HUES48 (cell line): ENCODE results near the gene ARFGEF2.
"Not testable (repeated sequence)": the region's sequence is repeated elsewhere in the genome, so short reads cannot be mapped to it uniquely, and the experiment has no call there.

Source experiments
- H3K27ac ChIP-seq: one replicate; pipeline ENCODE4 v1.7.0; 2013; ENCODE audit warnings: low read depth, low read length, inconsistent platforms
- H3K27me3 ChIP-seq: 2 replicates; pipeline ENCODE4 v1.6.1; 2013; ENCODE audit warnings: mild to moderate bottlenecking, low read length; ENCODE audit not compliant: control insufficient read depth, insufficient read depth
- H3K36me3 ChIP-seq: 2 replicates; pipeline ENCODE4 v1.6.1; 2013; ENCODE audit warnings: low read length; ENCODE audit not compliant: control insufficient read depth, insufficient read depth
- H3K4me1 ChIP-seq: 2 replicates; pipeline ENCODE4 v1.6.1; 2013; ENCODE audit warnings: mild to moderate bottlenecking, low read length; ENCODE audit not compliant: control insufficient read depth, insufficient read depth
- H3K4me3 ChIP-seq: 2 replicates; pipeline ENCODE4 v1.5.1; 2013; ENCODE audit warnings: mild to moderate bottlenecking, low read depth, low read length
- H3K9ac ChIP-seq: 2 replicates; pipeline ENCODE4 v1.6.1; 2013; ENCODE audit warnings: mild to moderate bottlenecking, low read depth, low read length, moderate library complexity
- H3K9me3 ChIP-seq: 2 replicates; pipeline ENCODE4 v1.6.1; 2013; ENCODE audit warnings: low read length; ENCODE audit not compliant: control insufficient read depth, insufficient read depth

The ARFGEF2 gene

DNA sequence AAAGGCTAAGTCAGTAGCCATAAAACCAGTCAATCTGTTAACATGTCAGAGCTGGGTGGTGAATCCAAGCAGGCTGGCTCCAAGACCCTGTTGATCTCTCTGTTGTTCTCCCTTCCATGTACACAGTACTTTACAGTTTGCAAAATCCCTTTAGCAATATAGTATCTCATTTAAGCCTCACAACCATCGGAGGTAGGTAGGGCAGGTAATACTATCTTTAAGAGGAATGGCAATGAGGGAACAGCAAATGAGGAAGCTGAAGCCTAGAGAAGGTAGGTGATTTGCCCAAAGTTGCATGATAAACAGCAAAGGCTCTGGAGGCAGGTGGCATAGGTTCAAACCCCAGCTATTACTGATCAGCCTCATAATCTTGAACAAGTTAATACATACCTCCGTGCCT is 34.7 kb upstream of the ARFGEF2 start:
- Histone ChIP-seq H3K27me3 (no peaks in the 10 kb centered on the region), H3K4me1 (no peaks in the 10 kb centered on the region), H3K4me3 (no peak overlapping the region), H3K9me3 (no peaks in the 10 kb centered on the region), H3K9ac (no peak overlapping the region), H3K27ac (no peak overlapping the region), H3K36me3 (no peaks in the 10 kb centered on the region)

DNA sequence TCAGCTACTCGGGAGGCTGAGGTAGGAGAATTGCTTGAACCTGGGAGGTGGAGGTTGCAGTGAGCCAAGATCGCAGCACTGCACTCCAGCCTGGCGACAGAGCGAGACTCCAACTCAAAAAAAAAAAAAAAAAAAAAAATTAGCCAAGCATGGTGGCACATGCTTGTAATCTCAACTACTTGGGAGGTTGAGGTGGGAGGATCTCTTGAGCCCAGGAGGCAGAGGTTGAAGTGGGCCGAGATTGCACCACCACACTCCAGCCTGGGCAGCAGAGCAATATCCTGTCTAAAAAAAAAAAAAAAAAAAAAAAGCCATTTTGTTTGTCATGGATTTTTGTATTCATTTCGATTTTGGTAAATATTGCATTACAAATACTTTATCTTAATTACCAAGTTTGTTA is 33.0 kb upstream of the ARFGEF2 start:
- H3K27me3 ChIP-seq, H3K4me3 ChIP-seq, H3K9me3 ChIP-seq, H3K27ac ChIP-seq, H3K9ac ChIP-seq, H3K36me3 ChIP-seq, H3K4me1 ChIP-seq: not testable (repeated sequence)

DNA sequence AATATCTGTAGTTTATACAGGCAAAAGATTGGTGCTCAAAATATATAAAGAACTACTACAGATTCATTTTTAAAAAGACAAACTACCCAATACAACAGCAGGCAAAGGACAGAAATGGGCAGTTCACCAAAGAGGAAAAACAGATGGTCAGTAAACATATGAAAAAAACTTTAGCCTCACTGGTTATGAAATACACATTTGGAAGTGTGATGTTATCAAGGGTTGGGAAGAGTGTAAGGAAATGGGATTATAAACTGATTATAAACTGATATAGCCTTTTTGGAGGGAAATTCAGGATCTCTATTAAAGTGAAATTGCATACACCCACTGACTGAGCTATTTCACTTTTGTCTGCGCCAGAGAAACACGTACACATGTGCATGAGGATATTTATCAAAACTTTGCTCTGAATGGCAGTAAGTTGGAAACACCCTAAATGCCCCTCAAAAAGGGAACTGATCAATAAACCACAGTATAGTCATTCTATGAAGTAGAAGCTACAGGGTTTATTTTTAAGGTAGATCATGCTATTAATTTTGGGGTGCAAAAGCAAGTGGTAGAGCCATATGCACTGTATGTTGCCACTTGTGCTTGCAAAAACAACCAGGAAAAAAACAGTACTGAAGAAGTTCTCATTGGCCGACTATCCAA is 32.2 kb upstream of the ARFGEF2 start:
- H3K36me3 ChIP-seq: no peaks in the 10 kb centered on the region
- no peaks in the 10 kb centered on the region for H3K4me1 ChIP-seq
- H3K27ac ChIP-seq: no peak overlapping the region
- H3K4me3 ChIP-seq: no peak overlapping the region
- no peaks in the 10 kb centered on the region for H3K27me3 ChIP-seq
- no peaks in the 10 kb centered on the region for H3K9me3 ChIP-seq
- no peak overlapping the region for H3K9ac ChIP-seq

DNA sequence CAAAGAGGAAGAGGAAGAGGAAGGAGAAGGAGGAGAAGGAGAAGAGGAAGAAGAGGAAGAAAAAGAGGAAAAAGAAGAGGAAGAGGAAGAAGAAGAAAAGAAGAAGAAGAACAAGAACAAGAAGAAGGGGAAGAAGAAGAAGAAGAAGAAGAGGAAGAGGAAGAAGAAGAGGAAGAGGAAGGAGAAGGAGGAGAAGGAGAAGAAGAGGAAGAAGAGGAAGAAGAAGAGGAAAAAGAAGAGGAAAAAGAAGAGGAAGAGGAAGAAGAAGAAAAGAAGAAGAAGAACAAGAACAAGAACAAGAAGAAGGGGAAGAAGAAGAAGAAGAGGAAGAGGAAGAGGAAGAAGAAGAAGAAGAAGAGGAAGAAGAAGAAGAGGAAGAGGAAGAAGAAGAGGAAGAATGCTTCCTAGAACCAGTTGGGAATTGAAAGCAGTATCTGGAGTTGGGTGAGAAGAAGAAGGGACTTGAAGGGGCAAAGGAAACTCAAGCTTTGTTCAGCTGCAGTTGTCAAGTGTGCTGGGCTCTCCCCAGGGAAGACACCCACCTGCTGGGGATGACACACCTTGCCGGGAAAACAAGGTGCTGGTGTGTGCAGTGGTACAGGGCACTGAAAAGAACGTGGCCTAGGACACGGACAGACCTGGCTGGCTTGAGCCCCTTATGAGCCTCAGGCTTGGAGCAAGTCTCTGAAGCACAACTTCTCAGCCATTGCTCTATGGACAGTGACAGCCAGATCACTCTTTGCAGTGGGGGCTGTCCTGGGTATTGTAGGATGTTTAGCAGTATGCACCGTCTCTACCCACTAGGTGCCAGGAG is 30.1 kb upstream of the ARFGEF2 start:
- no peak overlapping the region for H3K4me3 ChIP-seq
- no peak overlapping the region for H3K27ac ChIP-seq
- no peaks in the 10 kb centered on the region for H3K27me3 ChIP-seq
- no peaks in the 10 kb centered on the region for H3K4me1 ChIP-seq
- no peaks in the 10 kb centered on the region for H3K9me3 ChIP-seq
- H3K36me3 ChIP-seq: no peaks in the 10 kb centered on the region
- no peak overlapping the region for H3K9ac ChIP-seq

DNA sequence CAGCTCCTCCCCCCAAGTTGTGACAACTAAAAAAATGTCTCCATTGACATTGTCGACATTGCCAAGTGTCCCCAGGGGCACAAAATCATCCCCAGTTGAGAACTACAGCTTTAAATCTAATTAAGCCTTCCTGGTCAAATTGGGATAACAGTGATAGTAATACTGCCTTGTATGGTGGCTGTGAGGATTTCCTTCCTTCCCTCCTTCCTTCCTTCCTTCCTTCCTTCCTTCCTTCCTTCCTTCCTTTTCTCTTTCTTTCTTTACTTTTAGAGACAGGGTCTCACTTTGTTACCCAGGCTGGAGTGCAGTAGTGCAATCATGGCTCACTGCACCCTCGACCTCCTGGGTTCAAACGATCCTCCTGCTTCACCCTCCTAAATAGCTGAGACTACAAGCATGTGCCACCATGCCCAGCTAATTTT is 29.5 kb upstream of the ARFGEF2 start:
- Histone ChIP-seq H3K4me3 (no peak overlapping the region), H3K9me3 (no peaks in the 10 kb centered on the region), H3K27me3 (no peaks in the 10 kb centered on the region), H3K9ac (no peak overlapping the region), H3K4me1 (no peaks in the 10 kb centered on the region), H3K36me3 (no peaks in the 10 kb centered on the region), H3K27ac (no peak overlapping the region)

DNA sequence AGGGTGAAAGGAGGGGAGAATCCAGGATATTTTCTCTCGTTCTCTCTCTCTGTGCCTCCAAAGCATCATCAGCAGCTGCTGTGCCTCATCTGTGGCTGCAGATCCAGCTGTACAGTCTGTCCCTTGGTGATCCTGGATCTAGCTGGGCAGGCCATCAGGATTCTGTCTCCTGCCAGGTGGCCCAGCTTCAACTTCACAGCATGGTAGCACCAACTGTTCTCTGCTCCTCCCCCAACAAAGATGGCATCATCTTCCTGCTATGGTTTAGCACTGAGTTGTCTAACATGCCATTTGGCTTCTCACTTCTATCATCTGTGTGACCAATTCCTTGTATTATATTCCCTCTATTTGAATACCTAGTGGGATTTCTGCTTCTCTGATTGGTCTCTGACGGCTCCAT is 28.6 kb upstream of the ARFGEF2 start:
- Histone ChIP-seq H3K9ac (no peak overlapping the region), H3K36me3 (no peaks in the 10 kb centered on the region), H3K4me3 (no peak overlapping the region), H3K4me1 (no peaks in the 10 kb centered on the region), H3K27me3 (no peaks in the 10 kb centered on the region), H3K27ac (no peak overlapping the region), H3K9me3 (no peaks in the 10 kb centered on the region)

DNA sequence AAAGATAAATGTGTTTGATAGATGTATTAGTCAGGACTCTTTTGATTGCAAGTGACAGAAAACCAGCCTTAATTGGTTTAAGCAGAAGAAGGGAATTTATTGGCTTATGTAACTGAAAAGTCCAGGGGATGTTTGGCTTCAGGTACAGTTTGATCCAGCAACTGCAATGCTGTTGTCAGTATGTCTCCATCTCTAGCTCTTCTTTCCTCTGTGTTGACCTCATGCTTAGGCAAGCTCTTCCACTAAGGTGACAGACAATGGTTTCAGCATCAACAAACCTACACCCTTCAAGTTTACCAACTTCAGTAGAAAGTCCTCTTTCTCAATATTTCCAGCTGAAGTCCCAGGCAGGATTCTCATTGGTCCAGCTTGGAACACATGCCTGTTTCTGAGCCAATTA is 28.1 kb upstream of the ARFGEF2 start:
- Histone ChIP-seq H3K4me3 (no peak overlapping the region), H3K27me3 (no peaks in the 10 kb centered on the region), H3K9me3 (no peaks in the 10 kb centered on the region), H3K4me1 (no peaks in the 10 kb centered on the region), H3K36me3 (no peaks in the 10 kb centered on the region), H3K27ac (no peak overlapping the region), H3K9ac (no peak overlapping the region)

DNA sequence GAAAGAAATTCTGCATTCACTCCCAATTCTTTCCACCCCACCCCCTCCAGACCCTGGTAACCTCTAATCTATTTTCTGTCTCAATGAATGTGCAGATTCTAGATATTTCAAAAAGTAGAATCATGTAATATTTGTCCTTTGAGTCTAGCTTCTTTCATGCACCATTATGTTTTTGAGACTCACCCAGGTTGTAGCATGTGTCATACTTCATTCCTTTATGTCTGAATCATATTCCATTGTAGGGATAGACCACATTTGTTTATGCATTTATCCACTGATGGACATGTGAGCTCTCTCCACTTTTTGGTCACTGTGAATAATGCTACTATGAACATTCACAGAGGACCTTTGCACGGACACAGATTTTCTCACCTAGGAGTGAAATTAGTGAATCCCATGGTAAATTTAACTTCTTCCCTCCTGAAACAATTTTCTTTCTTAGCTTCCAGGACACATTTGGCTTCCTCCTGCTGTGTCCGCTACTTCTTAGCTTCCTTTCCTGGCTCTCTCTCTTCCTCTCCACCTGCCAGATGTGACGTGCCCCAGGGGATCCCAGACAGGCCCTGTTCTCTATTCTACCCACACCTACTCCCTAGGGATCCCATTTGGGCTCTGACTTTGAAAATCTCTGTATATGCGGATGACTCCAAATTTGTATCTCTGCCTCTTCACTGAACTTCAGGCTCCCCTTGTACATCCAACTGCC is 24.1 kb upstream of the ARFGEF2 start:
- Histone ChIP-seq H3K27me3 (no peaks in the 10 kb centered on the region), H3K36me3 (no peaks in the 10 kb centered on the region), H3K4me1 (no peaks in the 10 kb centered on the region), H3K27ac (no peak overlapping the region), H3K4me3 (no peak overlapping the region), H3K9ac (no peak overlapping the region), H3K9me3 (no peaks in the 10 kb centered on the region)

DNA sequence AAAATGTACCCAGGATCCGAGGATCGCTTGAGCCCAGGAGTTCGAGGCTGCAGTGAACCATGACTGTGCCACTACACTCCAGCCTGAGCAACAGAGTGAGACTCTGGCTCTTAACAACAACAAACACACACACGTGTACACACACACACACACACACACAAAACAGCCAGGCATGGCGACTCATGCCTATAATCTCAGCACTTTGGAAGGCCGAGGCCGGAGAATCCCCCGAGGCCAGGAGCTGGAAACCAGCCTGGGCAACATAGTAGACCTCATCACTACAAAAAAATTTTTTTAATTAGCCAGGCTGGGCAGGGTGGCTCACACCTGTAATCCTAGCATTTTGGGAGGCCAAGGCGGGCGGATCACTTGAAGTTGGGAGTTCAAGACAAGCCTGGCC is 23.3 kb upstream of the ARFGEF2 start:
- Histone ChIP-seq H3K4me1 (no peaks in the 10 kb centered on the region), H3K9ac (no peak overlapping the region), H3K36me3 (no peaks in the 10 kb centered on the region), H3K27me3 (no peaks in the 10 kb centered on the region), H3K4me3 (no peak overlapping the region), H3K9me3 (no peaks in the 10 kb centered on the region), H3K27ac (no peak overlapping the region)

DNA sequence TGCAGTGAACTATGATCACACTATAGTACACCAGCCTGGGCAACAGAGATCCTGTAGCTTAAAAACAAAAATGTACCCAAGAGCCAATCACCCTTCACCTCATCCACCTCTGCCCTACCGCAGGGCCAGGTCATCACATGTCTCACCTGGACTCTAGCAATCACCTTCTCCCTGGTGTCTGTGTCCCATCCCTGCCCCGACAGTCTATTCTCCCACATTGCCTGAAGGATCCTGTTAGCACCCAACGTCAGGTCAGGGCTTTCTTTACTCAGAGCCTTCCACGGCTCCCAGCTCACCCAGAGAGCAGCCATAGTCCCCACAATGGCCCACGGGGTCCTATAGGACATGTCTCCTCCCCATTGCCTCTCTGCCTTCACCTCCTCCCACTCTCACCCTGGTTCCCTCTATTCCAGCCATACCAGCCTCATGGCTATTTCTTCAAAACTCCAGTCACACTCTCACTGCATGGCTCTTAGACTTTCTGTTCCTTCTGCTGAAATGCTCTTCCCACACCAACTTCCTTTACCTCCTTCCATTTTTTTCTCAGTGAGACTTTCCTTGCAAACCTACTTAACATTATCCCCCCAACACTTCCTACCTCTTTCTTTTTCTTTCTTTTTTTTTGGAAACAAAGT is 22.5 kb upstream of the ARFGEF2 start:
- no peaks in the 10 kb centered on the region for H3K9me3 ChIP-seq
- H3K4me3 ChIP-seq: no peak overlapping the region
- no peaks in the 10 kb centered on the region for H3K36me3 ChIP-seq
- no peak overlapping the region for H3K27ac ChIP-seq
- no peak overlapping the region for H3K9ac ChIP-seq
- no peaks in the 10 kb centered on the region for H3K4me1 ChIP-seq
- H3K27me3 ChIP-seq: no peaks in the 10 kb centered on the region

DNA sequence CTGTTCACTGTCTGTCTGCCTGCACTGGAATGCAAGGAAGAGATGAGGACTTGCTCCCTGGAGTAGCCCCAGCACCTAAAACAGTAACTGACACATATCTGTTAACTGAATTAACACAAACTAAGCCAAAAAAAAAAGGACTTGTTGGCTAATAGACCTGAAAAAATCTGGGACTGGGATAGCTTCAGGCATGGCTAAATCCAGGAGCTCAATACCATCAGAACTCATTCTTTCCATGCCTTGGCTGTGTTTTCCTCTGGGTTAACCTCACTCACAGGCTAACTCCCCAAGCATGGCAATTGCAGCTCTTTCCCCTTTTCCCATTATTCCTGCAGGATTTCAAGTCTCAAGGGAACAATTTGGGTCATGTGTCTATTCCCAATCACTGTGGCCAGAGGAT is 21.6 kb upstream of the ARFGEF2 start:
- H3K4me3 ChIP-seq: no peak overlapping the region
- H3K4me1 ChIP-seq: peaks cover 5% of the 10 kb centered on the region
- no peaks in the 10 kb centered on the region for H3K9me3 ChIP-seq
- H3K27ac ChIP-seq: no peak overlapping the region
- H3K9ac ChIP-seq: no peak overlapping the region
- no peaks in the 10 kb centered on the region for H3K36me3 ChIP-seq
- no peaks in the 10 kb centered on the region for H3K27me3 ChIP-seq
